ENCODE results near the gene ST8SIA5.

ST8SIA5 gene

DNA sequence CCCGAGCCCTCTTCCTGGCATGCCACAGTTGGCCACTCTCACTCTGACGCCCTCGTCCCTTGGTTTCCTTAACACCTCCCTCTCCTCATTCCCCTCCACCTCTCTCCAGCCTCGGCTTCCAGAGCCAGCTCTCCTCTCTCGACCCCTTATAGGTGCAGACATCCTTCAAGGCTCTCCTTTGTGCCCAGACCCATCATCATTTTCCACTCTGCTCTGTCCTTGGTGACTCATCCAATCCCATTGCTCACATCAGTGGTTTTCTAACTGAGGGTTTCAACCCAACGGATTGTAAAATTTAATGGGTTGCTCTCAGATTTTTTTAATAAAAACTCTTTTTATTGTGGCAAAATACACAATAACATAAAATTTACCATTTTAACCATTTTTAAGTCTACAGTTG, 6.2 kb downstream of the ST8SIA5 start:
- no peak overlapping the region for H3K4me3 ChIP-seq (ENCODE audit: low read length)
- no peak for DNase-seq (ENCODE audit: low read depth, low spot score)

DNA sequence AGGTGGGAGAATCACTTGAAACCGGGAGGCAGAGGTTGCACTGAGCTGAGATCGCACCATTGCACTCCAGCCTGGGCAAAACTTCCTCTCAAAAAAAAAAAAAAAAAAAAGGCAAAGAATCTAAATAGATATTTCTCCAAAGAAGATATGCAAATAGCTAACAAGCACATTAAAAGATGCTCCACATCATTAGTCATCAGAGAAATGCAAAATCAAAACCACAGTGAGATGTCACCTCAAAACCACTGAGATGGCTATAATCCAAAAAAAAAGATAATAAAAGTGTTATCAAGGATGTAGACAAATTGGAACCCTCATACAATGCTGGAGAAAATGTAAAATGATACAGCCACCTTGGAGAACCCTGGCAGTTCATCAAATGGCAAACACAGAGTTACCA, 8.4 kb downstream of the ST8SIA5 start:
- no peak for DNase-seq (ENCODE audit: low read depth, low spot score)
- H3K4me3 ChIP-seq (ENCODE audit: low read length), result no peak overlapping the region

- H3K4me3 ChIP-seq (ENCODE audit: low read length), result no peak overlapping the region
- DNase-seq (ENCODE audit: low read depth, low spot score), result no peak
Observed at GRCh38 chr18:46740046-46740445, 16.8 kb downstream of the ST8SIA5 start.

GRCh38 chr18:46738491-46738890, 18.4 kb downstream of the ST8SIA5 start:
- no peak overlapping the region for H3K4me3 ChIP-seq (ENCODE audit: low read length)
- DNase-seq (ENCODE audit: low read depth, low spot score), result no peak

- H3K4me3 ChIP-seq (ENCODE audit: low read length), result no peak overlapping the region
- DNase-seq (ENCODE audit: low read depth, low spot score), result no peak
Observed at GRCh38 chr18:46736736-46737135, 20.1 kb downstream of the ST8SIA5 start.

GRCh38 chr18:46736135-46736534, 20.7 kb downstream of the ST8SIA5 start:
- no peak for DNase-seq (ENCODE audit: low read depth, low spot score)
- H3K4me3 ChIP-seq (ENCODE audit: low read length), result no peak overlapping the region

- H3K4me3 ChIP-seq (ENCODE audit: low read length), result no peak overlapping the region
- no peak for DNase-seq (ENCODE audit: low read depth, low spot score)
Observed at GRCh38 chr18:46734981-46735380, 21.9 kb downstream of the ST8SIA5 start.

DNA sequence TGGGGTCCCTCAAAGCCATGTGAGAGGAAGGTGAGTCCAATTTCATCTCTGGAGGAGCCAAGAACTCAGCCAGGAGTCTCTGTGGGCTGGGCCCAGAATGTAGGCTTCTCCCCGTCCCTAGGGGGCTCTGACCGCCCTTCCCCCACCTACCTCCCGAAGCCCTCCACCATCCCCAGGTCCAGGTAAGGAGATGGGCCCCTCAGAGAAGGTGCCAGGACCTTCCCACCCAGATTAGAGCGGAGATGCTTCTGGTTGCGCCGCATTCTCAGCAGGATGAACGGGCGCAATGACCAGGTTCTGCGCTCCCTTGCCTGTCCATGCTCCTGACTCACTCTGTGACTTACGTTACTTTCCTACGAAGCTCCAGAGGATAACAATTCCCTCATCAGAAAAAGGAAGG, 23.0 kb downstream of the ST8SIA5 start:
- H3K4me3 ChIP-seq (ENCODE audit: low read length), result no peak overlapping the region
- DNase-seq (ENCODE audit: low read depth, low spot score), result no peak

GRCh38 chr18:46732801-46733200, 24.1 kb downstream of the ST8SIA5 start:
- no peak overlapping the region for H3K4me3 ChIP-seq (ENCODE audit: low read length)
- no peak for DNase-seq (ENCODE audit: low read depth, low spot score)

GRCh38 chr18:46732201-46732600, 24.7 kb downstream of the ST8SIA5 start:
- DNase-seq (ENCODE audit: low read depth, low spot score), result no peak
- no peak overlapping the region for H3K4me3 ChIP-seq (ENCODE audit: low read length)

- H3K4me3 ChIP-seq (ENCODE audit: low read length), result no peak overlapping the region
- no peak for DNase-seq (ENCODE audit: low read depth, low spot score)
Observed at GRCh38 chr18:46731316-46731715, 25.5 kb downstream of the ST8SIA5 start.

DNA sequence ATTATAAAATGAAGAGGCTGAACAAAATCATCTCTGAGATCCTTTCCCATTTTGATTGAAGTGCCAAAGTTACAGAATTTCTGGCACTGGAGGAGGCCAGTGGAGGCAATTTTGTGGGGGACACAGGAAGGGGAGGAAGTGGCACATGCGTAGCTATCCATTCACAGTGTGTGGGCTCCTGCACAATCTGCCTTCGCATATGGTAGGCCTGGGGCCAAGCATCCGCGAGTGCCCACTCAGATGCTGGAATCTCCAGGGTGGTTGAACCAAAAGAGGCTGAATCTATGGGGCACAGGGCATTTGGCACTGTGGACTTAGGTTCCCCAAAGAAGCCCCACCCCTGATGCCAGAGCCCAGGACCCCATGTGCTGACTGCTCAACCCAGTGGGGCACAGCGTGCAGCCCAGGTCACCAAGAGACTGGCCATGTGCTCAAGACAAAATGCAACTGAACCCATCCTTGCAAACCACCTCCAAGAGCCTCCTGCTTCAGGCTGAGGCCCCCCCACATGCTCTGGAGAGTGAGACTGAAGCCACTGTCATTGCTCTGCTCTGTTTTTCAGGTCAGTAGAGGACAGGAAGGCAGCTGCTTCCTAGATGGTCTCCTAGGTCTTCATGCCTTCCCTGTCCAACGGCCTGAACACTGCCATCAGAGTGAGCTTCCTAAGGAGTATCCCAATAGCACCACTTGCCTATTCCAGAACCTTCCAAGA, 28.5 kb downstream of the ST8SIA5 start:
- DNase-seq (ENCODE audit: low read depth, low spot score), result no peak
- no peak overlapping the region for H3K4me3 ChIP-seq (ENCODE audit: low read length)

GRCh38 chr18:46727177-46727576, 29.7 kb downstream of the ST8SIA5 start:
- DNase-seq (ENCODE audit: low read depth, low spot score), result no peak
- no peak overlapping the region for H3K4me3 ChIP-seq (ENCODE audit: low read length)

DNA sequence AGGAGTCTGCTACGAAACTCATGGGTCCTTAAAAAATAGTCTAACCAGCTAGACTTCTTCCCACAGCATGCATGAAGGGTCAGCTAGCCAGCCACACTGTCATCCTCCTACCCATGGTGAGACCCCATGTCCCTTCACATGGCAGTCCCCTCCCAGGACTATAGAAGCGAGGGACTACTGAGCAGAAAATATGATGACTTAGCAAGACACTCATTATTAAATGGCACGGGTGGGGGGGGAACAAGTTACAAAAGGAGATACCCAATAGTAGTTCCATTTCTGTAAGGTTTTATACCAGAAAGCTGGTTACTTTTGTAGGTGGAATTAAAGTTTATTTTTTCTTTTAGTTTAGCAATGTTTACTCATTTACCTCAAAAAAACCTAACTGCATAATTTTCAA, 31.5 kb downstream of the ST8SIA5 start:
- no peak for DNase-seq (ENCODE audit: low read depth, low spot score)
- no peak overlapping the region for H3K4me3 ChIP-seq (ENCODE audit: low read length)

DNA sequence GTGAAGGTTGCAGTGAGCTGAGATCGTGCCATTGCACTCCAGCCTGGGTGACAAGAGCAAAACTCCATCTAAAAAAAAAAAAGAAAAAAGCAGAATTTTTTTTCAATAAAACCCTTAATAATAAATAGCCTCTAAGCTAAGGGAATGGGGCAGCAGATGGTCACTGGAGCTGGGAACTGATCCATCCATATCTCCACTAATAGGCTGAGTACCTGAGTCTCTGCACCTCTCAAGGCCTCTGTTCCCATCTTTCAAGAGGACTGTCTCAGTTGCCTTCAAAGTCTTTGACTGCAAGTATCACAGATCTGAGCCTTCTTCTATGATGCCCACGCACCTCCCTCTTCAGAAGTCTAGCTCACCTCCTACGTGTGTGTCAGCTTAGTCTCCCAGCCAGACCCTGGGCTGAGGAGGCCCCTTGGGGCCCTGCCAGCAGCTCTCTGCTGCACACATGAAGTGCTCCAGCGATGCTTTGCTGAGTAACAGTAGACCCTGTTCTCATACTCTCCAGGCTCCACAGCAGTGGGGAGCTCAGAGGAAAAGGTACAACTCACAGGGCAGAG, 32.9 kb downstream of the ST8SIA5 start:
- DNase-seq (ENCODE audit: low read depth, low spot score), result no peak
- H3K4me3 ChIP-seq (ENCODE audit: low read length), result no peak overlapping the region

GRCh38 chr18:46722051-46722450, 34.8 kb downstream of the ST8SIA5 start:
- no peak for DNase-seq (ENCODE audit: low read depth, low spot score)
- H3K4me3 ChIP-seq (ENCODE audit: low read length), result no peak overlapping the region

- no peak for DNase-seq (ENCODE audit: low read depth, low spot score)
Observed at GRCh38 chr18:46721331-46721730, 35.5 kb downstream of the ST8SIA5 start.

DNA sequence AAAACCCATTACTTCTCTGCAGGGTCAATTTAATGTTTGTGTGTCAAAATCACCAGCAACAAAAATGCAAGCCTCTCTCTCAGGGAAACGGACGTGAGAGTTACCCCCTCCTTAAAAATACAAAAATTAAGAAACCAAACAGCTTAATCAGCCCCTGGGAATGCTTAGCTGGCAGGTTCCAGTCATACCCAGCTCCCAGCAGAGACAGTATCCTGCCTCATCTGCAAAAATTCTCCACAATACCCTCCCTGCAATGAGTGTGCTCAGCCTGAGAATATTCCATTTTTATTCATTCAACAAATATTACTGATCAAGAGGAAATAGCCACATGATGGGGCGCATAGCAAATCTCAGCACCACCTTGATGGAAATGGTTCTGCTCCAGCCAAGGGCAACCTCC, 36.3 kb downstream of the ST8SIA5 start:
- DNase-seq (ENCODE audit: low read depth, low spot score), result no peak

More at GRCh38 chr18:46721331-46721730, 35.5 kb downstream of the ST8SIA5 start:
- H3K4me3 ChIP-seq (ENCODE audit: low read length), result no peak overlapping the region

GRCh38 chr18:46720092-46720491, 36.8 kb downstream of the ST8SIA5 start:
- no peak overlapping the region for H3K4me3 ChIP-seq (ENCODE audit: low read length)
- no peak for DNase-seq (ENCODE audit: low read depth, low spot score)

More for the DNA sequence above, 36.3 kb downstream of the ST8SIA5 start:
- no peak overlapping the region for H3K4me3 ChIP-seq (ENCODE audit: low read length)

DNA sequence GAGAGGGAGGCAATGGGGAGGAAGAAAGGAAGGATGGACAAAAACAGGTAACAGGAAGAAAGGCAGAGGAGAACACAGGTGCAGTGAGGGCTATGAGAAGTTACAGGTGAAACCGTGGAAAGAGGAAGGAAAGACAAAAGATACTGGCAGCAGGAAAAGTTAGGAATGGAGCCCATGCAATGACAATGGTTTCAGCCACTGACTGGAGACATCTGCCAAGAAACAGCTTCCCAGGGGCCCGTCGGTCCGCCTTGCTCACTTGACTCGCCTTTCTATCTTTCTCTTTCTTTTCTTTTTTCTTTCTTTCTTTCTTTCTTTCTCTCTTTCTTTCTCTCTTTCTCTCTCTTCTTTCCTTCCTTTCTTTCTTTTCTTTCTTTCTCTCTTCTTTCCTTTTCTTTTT, 37.5 kb downstream of the ST8SIA5 start:
- H3K4me3 ChIP-seq (ENCODE audit: low read length), result no peak overlapping the region
- no peak for DNase-seq (ENCODE audit: low read depth, low spot score)

Data from Jurkat, Clone E6-1 (cell line).